WERI-Rb-1 (cell line): ENCODE measurements around the gene ZNF561.

Experiments used
- DNase-seq: peaks from one replicate; pipeline ENCODE4 v3.0.0-alpha.2; 2020
- H3K27ac ChIP-seq: fragments of 250-450 bp; sonication (Bioruptor Pico); 2 replicates; pipeline ENCODE4 v1.5.1; 2020; ENCODE audit warnings: mild to moderate bottlenecking, moderate library complexity
- H3K27me3 ChIP-seq: fragments of 250-450 bp; sonication (Bioruptor Pico); 2 replicates; pipeline ENCODE4 v1.5.1; 2021; ENCODE audit warnings: mild to moderate bottlenecking, low read depth, moderate library complexity; ENCODE audit not compliant: insufficient read depth, severe bottlenecking
- H3K36me3 ChIP-seq: fragments of 250-450 bp; sonication (Bioruptor Pico); 2 replicates; pipeline ENCODE4 v1.5.1; 2020; ENCODE audit warnings: mild to moderate bottlenecking, moderate library complexity
- H3K4me3 ChIP-seq: 2 replicates; pipeline ENCODE4 v1.5.1; 2011; ENCODE audit warnings: low read depth, mild to moderate bottlenecking, control low read depth, low read length
- H3K9me3 ChIP-seq: fragments of 250-450 bp; sonication (Bioruptor Pico); 2 replicates; pipeline ENCODE4 v1.5.1; 2021; ENCODE audit warnings: mild to moderate bottlenecking, moderate library complexity; ENCODE audit not compliant: severe bottlenecking
- CTCF ChIP-seq: IDR thresholded peaks from 2 replicates; pipeline ENCODE4 v1.5.1; 2011; ENCODE audit warnings: low read depth, mild to moderate bottlenecking, control low read depth, inconsistent platforms, low read length

The ZNF561 gene

GRCh38 chr19:9566729-9567128, 54.3 kb downstream of the ZNF561 start:
- Histone ChIP-seq H3K27me3 (no peaks in the 10 kb centered on the region), H3K27ac (no peak overlapping the region), H3K36me3 (peaks cover 81% of the 10 kb centered on the region), H3K9me3 (peaks cover 19% of the 10 kb centered on the region), H3K4me3 (no peak overlapping the region)
- DNase-seq: no peak
- peak; percentile 35; the same call in 1 of the 2 replicates for TF ChIP-seq CTCF

GRCh38 chr19:9565900-9566705, 54.9 kb downstream of the ZNF561 start:
- Histone ChIP-seq H3K36me3 (peaks cover 79% of the 10 kb centered on the region), H3K9me3 (peaks cover 19% of the 10 kb centered on the region), H3K4me3 (no peak overlapping the region), H3K27ac (no peak overlapping the region), H3K27me3 (no peaks in the 10 kb centered on the region)
- no peak for TF ChIP-seq CTCF
- no peak for DNase-seq
